IMR-90 (cell line): ENCODE measurements around the gene COX6B1.

Experiments used
- RAD21 ChIP-seq: IDR thresholded peaks from 2 replicates; pipeline ENCODE4 v1.6.1; 2012; ENCODE audit warnings: low read length, improper control_type of control experiment
- TF ChIP-seq, protein P1 (sequence below): conservative IDR thresholded peaks from 2 replicates; pipeline ENCODE4 v1.5.1; 2012; ENCODE audit warnings: mild to moderate bottlenecking, low read depth, low read length, improper control_type of control experiment

DNA sequence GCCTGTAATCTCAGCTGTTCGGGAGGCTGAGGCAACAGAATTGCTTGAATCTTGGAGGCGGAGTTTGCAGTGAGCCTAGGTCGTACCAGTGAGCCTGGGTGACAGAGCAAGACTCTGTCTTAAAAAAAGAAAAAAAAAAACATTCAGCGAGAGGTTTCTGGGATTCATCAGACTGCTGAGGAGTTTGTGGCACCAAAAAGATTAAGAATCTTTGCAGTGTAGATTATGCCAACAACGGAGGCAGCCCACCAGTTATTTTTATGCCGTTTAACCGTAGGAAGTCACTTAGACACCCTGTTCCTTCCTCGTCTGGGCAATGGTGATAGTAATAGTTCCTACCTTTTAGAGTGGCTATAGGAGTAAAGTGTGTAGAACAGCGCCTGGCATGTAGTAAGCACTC lies 2.5 kb downstream of the COX6B1 start:
- TF ChIP-seq, protein P1, sequence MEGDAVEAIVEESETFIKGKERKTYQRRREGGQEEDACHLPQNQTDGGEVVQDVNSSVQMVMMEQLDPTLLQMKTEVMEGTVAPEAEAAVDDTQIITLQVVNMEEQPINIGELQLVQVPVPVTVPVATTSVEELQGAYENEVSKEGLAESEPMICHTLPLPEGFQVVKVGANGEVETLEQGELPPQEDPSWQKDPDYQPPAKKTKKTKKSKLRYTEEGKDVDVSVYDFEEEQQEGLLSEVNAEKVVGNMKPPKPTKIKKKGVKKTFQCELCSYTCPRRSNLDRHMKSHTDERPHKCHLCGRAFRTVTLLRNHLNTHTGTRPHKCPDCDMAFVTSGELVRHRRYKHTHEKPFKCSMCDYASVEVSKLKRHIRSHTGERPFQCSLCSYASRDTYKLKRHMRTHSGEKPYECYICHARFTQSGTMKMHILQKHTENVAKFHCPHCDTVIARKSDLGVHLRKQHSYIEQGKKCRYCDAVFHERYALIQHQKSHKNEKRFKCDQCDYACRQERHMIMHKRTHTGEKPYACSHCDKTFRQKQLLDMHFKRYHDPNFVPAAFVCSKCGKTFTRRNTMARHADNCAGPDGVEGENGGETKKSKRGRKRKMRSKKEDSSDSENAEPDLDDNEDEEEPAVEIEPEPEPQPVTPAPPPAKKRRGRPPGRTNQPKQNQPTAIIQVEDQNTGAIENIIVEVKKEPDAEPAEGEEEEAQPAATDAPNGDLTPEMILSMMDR, result no peak
- no peak for TF ChIP-seq RAD21
